HG02852 (cell line): ENCODE results near the gene ARF6.
"Not testable (repeated sequence)": the region's sequence is repeated elsewhere in the genome, so short reads cannot be mapped to it uniquely, and the experiment has no call there.

Source experiments
- ATAC-seq: cut with Tn5 transposase; IDR thresholded peaks from one replicate; pipeline ENCODE4 v1.9.1; 2021; ENCODE audit warnings: mild to moderate bottlenecking, moderate library complexity; ENCODE audit not compliant: unreplicated experiment

Gene ARF6

GRCh38 chr14:49875640-49876198 lies 17.2 kb upstream of the ARF6 start:
- no peak for ATAC-seq

GRCh38 chr14:49876563-49877127 lies 16.2 kb upstream of the ARF6 start:
- ATAC-seq: no peak

DNA sequence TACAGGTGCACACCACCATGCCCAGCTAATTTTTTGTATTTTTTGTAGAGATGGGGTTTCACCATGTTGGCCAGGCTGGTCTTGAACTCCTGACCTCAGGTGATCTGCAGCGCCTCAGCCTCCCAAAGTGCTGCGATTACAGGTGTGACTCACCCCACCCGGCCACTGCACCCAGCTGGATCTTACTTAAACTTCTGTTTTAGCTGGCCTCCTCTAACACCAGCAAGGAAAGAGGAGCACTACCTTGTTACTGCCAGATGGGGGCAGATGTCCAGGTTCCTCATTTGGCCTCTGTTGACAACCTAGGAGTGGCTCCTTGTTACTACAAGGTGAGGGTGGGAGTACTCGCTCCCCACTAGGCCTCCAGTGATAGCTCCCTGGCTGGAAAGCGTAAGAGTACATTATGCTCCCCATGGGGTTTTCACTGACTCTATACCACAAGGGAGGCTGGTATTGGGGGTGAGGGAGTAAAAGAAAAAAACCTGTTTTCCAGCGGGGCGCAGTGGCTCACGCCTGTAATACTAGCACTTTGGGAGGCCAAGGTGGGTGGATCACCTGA lies 13.2 kb upstream of the ARF6 start:
- ATAC-seq: peak; percentile 70

- ATAC-seq: no peak
These were observed 12.4 kb upstream of the ARF6 start for GRCh38 chr14:49880267-49881064.

DNA sequence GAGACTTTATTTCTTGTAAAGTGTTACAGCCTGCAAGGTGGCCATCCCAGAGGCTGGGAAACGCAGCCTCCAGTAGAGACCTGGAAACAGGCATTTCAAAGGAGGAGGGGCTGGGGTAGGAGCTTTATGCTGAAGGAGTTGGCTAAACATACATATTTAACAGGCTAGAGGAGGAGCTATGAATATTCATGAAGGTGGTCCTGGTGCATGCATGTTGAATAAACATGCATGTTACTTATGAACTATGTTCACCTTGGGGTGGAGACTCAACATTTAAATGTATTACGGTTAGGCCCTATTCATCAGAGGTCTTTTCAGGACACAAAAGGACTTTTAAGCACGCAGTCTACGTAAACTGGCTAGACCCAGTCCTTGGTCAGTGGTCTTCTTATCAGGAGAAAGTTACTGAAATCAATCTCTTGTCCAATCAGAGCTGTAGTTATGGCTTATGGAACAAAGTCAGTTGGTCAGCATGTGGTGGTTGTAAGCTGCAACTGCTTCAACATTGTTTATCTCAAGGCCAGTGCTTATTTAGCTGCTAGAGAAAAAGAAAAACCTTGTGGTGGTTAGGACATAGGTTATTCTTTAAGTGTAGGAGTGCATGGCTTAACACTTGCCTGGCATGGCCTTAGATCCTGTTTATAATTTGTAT lies 11.4 kb upstream of the ARF6 start:
- ATAC-seq: no peak

DNA sequence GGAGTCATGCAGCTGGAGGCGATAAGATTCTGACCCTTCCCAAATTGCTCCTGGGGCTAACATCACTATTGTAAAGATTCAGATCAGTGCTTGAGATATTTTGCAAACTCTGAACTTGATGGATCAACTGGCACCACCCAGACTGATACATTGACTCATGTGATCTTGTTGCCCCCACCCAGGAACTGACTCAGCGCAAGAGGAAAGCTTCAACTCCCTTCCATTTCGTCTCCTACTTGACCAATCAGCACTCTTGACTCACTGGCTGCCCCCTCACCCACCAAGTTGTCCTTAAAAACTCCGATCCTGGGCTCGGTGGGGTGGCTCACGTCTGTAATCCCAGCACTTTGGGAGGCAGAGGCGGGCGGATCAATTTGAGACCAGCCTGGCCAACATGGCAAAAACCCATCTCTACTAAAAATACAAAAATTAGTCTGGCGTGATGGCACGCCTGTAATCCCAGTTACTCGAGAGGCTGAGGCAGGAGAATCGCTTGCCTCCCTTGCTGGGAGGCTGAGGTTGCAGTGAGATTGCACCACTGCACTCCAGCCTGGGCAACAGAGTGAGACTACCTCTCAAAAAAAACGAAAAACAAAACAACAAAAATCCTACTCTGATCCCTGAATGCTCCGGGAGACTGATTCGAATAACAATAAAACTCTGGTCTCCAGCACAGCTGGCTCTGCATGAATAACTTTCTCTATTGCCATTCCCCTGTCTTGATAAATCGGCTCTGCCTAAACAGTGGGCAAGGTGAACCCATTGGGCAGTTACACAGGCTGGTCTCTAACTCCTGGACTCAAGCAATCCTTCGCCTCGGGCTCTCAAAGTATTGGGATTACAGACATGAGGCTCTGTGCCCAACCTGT lies 9.8 kb upstream of the ARF6 start:
- no peak for ATAC-seq

DNA sequence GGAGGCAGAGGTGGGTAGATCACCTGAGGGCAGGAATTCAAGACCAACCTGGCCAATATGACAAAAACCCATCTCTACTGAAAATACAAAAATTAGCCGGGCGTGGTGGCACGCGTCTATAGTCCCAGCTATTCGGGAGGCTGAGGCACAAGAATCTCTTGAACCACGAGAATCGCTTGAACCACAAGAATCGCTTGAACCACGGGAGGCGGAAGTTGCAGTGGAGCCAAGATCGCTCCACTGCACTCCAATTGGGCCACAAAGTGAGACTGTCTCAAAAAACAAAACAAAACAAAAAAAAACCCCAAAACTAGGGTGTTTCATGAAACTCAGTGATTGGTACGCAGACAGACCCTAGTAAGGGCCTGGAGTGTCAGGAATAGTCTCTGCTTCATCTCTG lies 6.4 kb upstream of the ARF6 start:
- ATAC-seq: no peak

- no peak for ATAC-seq
These were observed 4.6 kb upstream of the ARF6 start for GRCh38 chr14:49888293-49888692.

DNA sequence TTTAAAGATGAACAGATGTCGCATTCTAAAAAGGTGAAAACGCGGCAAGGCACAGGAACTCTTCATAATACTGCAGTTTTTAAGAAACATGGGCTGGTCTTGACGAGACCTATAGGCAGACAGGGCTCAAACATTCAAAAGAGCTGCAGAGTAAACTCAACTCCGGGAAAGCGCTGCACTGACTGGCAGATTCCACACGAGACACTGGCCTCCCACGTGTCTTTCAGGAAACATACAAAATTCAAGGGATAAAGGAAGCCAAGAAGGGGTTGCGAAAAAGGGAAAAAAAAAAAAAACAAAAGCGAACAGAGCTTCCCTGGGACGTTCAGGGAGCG lies 614 bp upstream of the ARF6 start:
- ATAC-seq: peak; percentile 31

DNA sequence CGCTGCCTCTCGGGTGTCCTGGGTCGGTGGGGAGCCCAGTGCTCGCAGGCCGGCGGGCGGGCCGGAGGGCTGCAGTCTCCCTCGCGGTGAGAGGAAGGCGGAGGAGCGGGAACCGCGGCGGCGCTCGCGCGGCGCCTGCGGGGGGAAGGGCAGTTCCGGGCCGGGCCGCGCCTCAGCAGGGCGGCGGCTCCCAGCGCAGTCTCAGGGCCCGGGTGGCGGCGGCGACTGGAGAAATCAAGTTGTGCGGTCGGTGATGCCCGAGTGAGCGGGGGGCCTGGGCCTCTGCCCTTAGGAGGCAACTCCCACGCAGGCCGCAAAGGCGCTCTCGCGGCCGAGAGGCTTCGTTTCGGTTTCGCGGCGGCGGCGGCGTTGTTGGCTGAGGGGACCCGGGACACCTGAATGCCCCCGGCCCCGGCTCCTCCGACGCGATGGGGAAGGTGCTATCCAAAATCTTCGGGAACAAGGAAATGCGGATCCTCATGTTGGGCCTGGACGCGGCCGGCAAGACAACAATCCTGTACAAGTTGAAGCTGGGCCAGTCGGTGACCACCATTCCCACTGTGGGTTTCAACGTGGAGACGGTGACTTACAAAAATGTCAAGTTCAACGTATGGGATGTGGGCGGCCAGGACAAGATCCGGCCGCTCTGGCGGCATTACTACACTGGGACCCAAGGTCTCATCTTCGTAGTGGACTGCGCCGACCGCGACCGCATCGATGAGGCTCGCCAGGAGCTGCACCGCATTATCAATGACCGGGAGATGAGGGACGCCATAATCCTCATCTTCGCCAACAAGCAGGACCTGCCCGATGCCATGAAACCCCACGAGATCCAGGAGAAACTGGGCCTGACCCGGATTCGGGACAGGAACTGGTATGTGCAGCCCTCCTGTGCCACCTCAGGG lies 679 bp downstream of the ARF6 start:
- ATAC-seq: peak; percentile 41

DNA sequence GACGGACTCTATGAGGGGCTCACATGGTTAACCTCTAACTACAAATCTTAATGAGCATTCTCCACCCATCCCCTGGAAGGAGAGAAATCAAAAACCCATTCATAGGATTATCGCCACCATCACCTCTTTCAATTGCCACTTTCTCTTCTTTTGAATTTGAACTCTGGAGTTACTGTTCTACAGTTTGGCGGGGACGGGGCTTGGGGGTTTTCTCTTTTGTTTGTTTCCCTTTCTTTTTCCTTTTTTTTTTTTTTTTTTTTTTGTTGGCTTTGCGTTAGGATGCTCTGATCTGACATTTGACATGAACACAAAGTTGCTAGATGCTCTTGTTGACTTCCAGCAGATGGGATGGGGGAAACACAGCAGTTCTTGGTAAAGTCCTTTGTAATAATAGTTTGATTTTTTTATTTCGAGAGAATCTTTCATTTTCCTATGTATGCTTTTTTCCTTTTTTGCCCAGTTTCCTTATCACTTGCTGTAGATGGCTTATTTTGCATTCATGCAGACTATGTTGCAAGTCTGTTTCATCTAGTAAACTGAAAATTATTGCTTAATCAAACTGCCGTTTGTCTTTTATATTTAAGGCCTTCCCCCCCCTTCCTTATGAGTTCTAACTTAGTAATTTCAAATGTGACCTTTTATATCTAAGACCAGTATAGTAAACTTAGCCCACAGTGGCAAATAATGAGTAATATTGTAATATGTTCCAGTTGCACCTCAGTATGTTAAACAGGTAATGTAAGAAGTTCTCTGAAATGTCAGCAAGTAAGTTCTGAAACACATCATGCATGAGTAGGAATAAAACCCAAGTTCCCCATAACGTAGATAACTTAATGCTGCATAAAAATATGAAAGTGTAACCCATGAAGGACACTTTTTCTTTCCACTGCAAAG lies 1.6 kb downstream of the ARF6 start:
- not testable (repeated sequence) for ATAC-seq

DNA sequence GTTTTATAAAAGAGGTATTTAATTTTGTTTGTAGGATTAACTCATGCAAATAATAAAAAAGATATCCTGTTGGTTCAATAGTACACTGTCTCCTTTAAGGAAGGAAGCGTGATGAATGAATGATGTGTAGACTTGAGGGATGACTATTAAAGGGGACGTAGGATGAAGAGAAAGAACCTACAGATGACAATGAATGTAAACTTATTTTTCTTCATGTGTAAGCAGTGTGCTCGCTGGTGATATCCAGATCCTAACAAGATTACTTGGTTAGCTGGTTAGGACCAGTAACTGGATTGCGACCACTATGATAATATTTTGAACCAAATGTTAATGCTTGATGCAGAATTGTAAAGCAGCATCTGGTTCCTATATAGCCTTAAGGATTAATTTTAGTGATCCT lies 2.6 kb downstream of the ARF6 start:
- no peak for ATAC-seq

DNA sequence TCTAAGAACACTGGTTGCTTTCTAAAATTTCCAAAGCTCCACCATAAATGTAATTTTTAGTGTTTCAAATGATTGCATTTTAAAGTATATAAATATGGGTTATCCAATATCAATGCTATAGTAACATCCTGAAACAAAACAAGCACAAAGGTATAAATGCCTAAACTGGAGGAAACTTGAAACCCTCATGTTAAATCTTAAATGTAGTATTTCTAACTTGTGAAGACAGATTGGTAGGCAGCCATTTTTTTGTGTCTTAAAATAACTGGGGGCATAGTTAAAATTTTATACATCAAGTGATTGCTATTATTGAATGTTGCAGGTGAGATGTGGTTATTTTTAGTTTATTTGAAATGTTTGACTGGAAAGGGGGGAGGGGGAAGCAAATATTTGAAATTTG lies 3.4 kb downstream of the ARF6 start:
- ATAC-seq: not testable (repeated sequence)

- ATAC-seq: no peak
These were observed 4.1 kb downstream of the ARF6 start for GRCh38 chr14:49896966-49897365.

- no peak for ATAC-seq
These were observed 4.5 kb downstream of the ARF6 start for GRCh38 chr14:49897414-49897813.

- ATAC-seq: no peak
These were observed 5.1 kb downstream of the ARF6 start for GRCh38 chr14:49897965-49898364.

GRCh38 chr14:49898485-49898884 lies 5.6 kb downstream of the ARF6 start:
- ATAC-seq: no peak

DNA sequence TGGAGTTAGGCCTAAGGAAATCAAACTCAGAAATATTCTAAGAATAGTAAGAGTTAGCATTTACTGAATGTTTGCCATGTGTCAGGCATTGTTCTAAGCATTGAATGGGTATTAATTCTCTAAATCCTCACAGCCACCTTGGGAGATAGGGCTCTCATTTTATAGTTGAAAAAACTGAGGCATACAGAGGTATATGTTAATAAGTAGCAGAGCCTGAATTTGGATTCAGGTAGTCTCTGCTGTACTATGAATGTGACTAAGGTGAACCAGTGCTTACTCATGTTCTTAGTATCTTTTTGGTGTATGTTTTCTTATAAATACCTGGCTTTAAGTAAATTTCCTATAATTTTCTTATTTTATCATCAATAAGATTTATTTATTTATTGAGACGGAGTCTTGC lies 8.1 kb downstream of the ARF6 start:
- no peak for ATAC-seq
